ENCODE data around the gene AFAP1.

The AFAP1 gene

GRCh38 chr4:7744142-7744804, 195.4 kb downstream of the AFAP1 start:
- ATAC-seq, result no peak
- H3K4me1 Mint-ChIP-seq, result peaks cover 18% of the 10 kb centered on the region
- peaks cover 10% of the 10 kb centered on the region for H3K27me3 Mint-ChIP-seq
- peak overlapping the region in 1 of 2 donors; percentile 49 for H3K27ac Mint-ChIP-seq
- no peak for DNase-seq
- no peaks in the 10 kb centered on the region for H3K9me3 Mint-ChIP-seq
- H3K4me3 Mint-ChIP-seq, result no peak overlapping the region

- no peak for DNase-seq
- H3K4me1 Mint-ChIP-seq, result peaks cover 6% of the 10 kb centered on the region
- no peaks in the 10 kb centered on the region for H3K9me3 Mint-ChIP-seq
- H3K27ac Mint-ChIP-seq, result peak overlapping the region in 1 of 2 donors; percentile 40
- no peak overlapping the region for H3K4me3 Mint-ChIP-seq
- ATAC-seq, result no peak
- peaks cover 9% of the 10 kb centered on the region for H3K27me3 Mint-ChIP-seq
Observed at GRCh38 chr4:7742807-7743280, 196.8 kb downstream of the AFAP1 start.

GRCh38 chr4:7741946-7742806, 197.5 kb downstream of the AFAP1 start:
- peaks cover 6% of the 10 kb centered on the region for H3K4me1 Mint-ChIP-seq
- H3K27ac Mint-ChIP-seq, result no peak overlapping the region
- H3K27me3 Mint-ChIP-seq, result peaks cover 3% of the 10 kb centered on the region
- no peaks in the 10 kb centered on the region for H3K9me3 Mint-ChIP-seq
- ATAC-seq (no peak), DNase-seq (no peak)
- no peak overlapping the region for H3K4me3 Mint-ChIP-seq

- DNase-seq, result no peak
- H3K27ac Mint-ChIP-seq, result no peak overlapping the region
Observed at GRCh38 chr4:7740866-7741525, 198.7 kb downstream of the AFAP1 start.

GRCh38 chr4:7739918-7740865, 199.5 kb downstream of the AFAP1 start:
- ATAC-seq (peak; percentile 41), DNase-seq (no peak)
- peaks cover 6% of the 10 kb centered on the region for H3K4me1 Mint-ChIP-seq
- H3K4me3 Mint-ChIP-seq, result no peak overlapping the region
- no peak overlapping the region for H3K27ac Mint-ChIP-seq
- H3K9me3 Mint-ChIP-seq, result no peaks in the 10 kb centered on the region
- H3K27me3 Mint-ChIP-seq, result no peaks in the 10 kb centered on the region

More at GRCh38 chr4:7740866-7741525, 198.7 kb downstream of the AFAP1 start:
- no peak for ATAC-seq
- Mint-ChIP-seq H3K27me3 (no peaks in the 10 kb centered on the region), H3K4me3 (no peak overlapping the region), H3K4me1 (peaks cover 6% of the 10 kb centered on the region), H3K9me3 (no peaks in the 10 kb centered on the region)

- peaks cover 6% of the 10 kb centered on the region for H3K4me1 Mint-ChIP-seq
- H3K27me3 Mint-ChIP-seq, result no peaks in the 10 kb centered on the region
- DNase-seq (no peak), ATAC-seq (peak; percentile 17)
- no peaks in the 10 kb centered on the region for H3K9me3 Mint-ChIP-seq
- H3K27ac Mint-ChIP-seq, result peak overlapping the region; percentile 3 to 63
- no peak overlapping the region for H3K4me3 Mint-ChIP-seq
Observed at GRCh38 chr4:7739077-7739917, 200.4 kb downstream of the AFAP1 start.

GRCh38 chr4:7738458-7739076, 201.1 kb downstream of the AFAP1 start:
- no peak overlapping the region for H3K4me3 Mint-ChIP-seq
- DNase-seq (no peak), ATAC-seq (no peak)
- H3K4me1 Mint-ChIP-seq, result no peaks in the 10 kb centered on the region
- H3K27ac Mint-ChIP-seq, result peak overlapping the region in 1 of 2 donors; percentile 63
- no peaks in the 10 kb centered on the region for H3K9me3 Mint-ChIP-seq
- no peaks in the 10 kb centered on the region for H3K27me3 Mint-ChIP-seq

GRCh38 chr4:7737752-7738457, 201.8 kb downstream of the AFAP1 start:
- ATAC-seq (no peak), DNase-seq (no peak)
- Mint-ChIP-seq H3K27me3 (no peaks in the 10 kb centered on the region), H3K4me3 (no peak overlapping the region), H3K4me1 (no peaks in the 10 kb centered on the region), H3K9me3 (no peaks in the 10 kb centered on the region), H3K27ac (no peak overlapping the region)

GRCh38 chr4:7737268-7737645, 202.4 kb downstream of the AFAP1 start:
- no peaks in the 10 kb centered on the region for H3K4me1 Mint-ChIP-seq
- no peaks in the 10 kb centered on the region for H3K27me3 Mint-ChIP-seq
- H3K4me3 Mint-ChIP-seq, result no peak overlapping the region
- no peak for ATAC-seq
- no peaks in the 10 kb centered on the region for H3K9me3 Mint-ChIP-seq
- H3K27ac Mint-ChIP-seq, result no peak overlapping the region
- DNase-seq, result no peak

- H3K4me1 Mint-ChIP-seq, result no peaks in the 10 kb centered on the region
- H3K27me3 Mint-ChIP-seq, result no peaks in the 10 kb centered on the region
- H3K27ac Mint-ChIP-seq, result no peak overlapping the region
- no peak for DNase-seq
- ATAC-seq, result no peak
- no peaks in the 10 kb centered on the region for H3K9me3 Mint-ChIP-seq
- no peak overlapping the region for H3K4me3 Mint-ChIP-seq
Observed at GRCh38 chr4:7736436-7737267, 203.0 kb downstream of the AFAP1 start.

GRCh38 chr4:7735961-7736360, 203.7 kb downstream of the AFAP1 start:
- no peak overlapping the region for H3K4me3 Mint-ChIP-seq
- H3K9me3 Mint-ChIP-seq, result no peaks in the 10 kb centered on the region
- ATAC-seq (no peak), DNase-seq (no peak)
- H3K27ac Mint-ChIP-seq, result no peak overlapping the region
- no peaks in the 10 kb centered on the region for H3K4me1 Mint-ChIP-seq
- no peaks in the 10 kb centered on the region for H3K27me3 Mint-ChIP-seq

- Mint-ChIP-seq H3K4me1 (no peaks in the 10 kb centered on the region), H3K4me3 (no peak overlapping the region), H3K27ac (no peak overlapping the region), H3K9me3 (no peaks in the 10 kb centered on the region), H3K27me3 (no peaks in the 10 kb centered on the region)
- DNase-seq (no peak), ATAC-seq (no peak)
Observed at GRCh38 chr4:7735395-7735794, 204.3 kb downstream of the AFAP1 start.
